TTC549 (cell line): ENCODE measurements around the gene OR51D1.

ENCODE experiments used
- FAIRE-seq: peaks from 2 replicates; lab custom pipeline; 2012; peaks lifted over from hg19 to GRCh38; lab: Jason Lieb, UNC

Gene OR51D1

DNA sequence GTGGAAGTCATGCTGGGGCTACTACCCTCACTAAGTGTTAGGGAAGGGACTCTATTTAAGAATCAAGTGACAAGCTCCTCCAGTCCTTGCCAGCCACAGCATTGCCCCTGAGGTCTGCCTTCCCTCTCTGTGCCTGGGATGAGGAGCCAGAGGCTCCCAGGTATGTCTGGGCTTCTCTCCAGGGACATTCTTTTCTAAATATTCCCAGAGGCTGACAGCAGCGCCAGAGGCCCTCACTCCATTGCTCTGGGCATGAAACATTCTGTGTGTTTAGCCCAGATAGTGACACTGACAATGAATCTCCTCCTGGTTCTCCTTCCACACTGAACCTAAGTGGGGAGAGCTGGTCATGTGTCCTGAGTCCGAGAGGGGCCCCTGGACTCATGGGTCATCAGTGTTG, 8.7 kb downstream of the OR51D1 start:
- FAIRE-seq, result no peak

- no peak for FAIRE-seq
Measured at GRCh38 chr11:4647766-4648165, 10.5 kb downstream of the OR51D1 start.

GRCh38 chr11:4654635-4655369, 17.5 kb downstream of the OR51D1 start:
- FAIRE-seq, result no peak

GRCh38 chr11:4658629-4659445, 21.6 kb downstream of the OR51D1 start:
- no peak for FAIRE-seq

DNA sequence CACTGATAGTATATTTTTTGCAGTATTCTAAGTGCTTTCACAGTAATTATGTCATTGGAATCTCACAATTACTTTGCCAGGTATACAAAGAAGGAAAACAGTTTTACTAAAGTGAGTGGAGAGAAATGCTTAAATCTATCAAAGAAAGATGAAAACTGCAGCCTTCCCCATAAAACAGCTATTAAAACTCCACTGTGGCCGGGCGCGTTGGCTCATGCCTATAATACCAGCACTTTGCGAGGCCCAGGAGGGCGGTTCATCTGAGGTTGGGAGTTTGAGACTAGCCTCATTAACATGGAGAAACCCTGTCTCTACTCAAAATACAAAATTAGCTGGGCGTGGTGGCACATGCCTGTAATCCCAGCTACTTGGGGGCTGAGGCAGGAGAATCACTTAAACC, 25.6 kb downstream of the OR51D1 start:
- FAIRE-seq, result no peak

- FAIRE-seq, result no peak
Measured at GRCh38 chr11:4664183-4664582, 26.9 kb downstream of the OR51D1 start.

- FAIRE-seq, result no peak
Measured at GRCh38 chr11:4664786-4665185, 27.5 kb downstream of the OR51D1 start.

GRCh38 chr11:4665424-4665823, 28.1 kb downstream of the OR51D1 start:
- FAIRE-seq, result no peak

DNA sequence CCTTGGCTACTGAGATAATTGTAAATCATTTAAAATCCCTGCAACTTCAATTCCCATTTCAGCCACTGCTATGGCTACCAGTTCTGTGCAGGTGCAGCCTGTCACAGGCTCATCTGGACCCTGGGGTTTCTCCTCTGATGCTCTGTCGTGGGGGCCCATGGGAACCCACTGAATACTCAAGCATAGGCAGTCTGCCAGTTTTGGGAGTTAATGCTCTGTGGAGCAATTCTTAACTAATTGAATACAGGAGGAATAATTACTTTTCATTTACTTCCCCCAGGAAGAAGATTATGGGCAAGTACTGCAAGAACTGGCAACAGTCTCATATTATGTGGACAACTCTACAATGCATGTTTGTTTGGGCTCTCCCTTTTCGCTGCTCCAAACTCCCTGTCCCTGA, 34.5 kb downstream of the OR51D1 start:
- no peak for FAIRE-seq

- no peak for FAIRE-seq
Measured at GRCh38 chr11:4672470-4672869, 35.2 kb downstream of the OR51D1 start.

DNA sequence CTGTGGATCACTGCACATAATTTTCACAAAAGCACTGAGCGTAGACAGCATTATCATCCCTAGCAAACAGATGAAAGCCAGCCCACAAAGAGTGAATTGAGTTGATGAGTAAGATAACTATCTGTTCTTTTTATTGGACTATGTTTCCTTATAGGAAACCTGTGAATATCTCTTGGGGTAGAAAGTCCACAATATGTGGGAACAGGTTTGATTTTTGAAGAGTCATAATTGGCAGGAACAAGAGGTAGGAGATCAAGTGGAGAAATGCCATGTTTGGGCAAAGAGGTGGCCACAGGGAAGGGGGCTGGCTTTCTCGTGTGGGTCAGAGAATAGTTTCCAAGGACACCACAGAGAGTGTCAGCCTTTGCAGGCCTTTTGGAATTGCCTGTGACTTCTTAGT, 36.5 kb downstream of the OR51D1 start:
- FAIRE-seq, result no peak

DNA sequence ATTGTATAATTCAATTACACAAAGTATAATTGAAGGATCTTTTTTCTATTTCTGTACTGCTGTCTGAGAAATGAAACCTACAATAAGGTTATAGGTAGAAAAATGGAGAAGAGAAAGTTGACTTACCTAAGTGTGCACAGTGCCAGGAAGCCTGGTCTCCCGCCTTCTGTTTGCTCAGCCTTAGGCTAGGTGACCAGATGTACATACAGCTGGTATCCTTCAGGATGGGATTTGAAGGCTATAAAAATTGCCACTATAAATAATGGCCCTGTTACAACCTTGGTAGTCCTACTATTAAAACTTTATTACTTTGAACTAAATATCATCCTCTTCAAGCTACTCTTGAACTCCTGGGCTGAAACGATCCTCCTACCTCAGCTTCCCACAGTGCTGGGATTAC, 40.7 kb downstream of the OR51D1 start:
- FAIRE-seq, result no peak

GRCh38 chr11:4680341-4680740, 43.1 kb downstream of the OR51D1 start:
- no peak for FAIRE-seq

DNA sequence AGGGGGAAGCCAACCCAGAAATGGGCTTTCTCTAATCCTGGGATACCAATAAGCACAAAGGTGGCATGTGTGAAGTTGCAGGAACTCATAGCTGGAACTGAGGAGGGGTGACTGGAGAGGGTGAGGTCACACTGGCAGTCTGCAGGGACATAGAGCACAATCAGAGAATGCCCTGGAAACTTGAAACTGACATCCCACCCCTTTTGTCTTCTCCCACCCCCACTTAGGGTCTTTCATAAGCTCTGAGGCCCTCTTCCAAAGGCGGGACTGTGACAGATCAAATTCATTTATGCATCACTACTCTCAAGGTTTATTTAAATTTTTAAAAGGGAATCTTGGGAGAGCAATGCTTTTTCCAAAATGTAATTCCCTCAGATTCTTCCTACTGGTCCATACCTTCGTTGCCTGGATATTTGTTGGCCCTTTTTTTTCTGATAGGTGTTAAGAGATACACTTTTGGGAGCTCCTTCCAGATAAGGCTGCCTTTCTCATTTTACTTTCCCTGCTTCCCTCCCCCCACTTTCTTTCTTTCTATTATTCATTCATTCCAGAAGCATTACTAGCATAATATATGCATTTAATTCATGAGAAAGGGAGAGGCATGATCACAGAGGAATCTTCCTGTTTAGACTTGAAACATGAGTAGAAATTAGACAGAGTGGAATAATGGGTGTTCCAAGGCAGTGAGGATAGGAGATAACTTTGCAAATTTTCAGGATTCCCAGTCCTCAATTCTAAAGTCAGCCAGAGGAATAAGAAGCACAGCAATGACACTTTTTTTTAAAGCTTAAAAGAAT, 45.5 kb downstream of the OR51D1 start:
- FAIRE-seq, result no peak

GRCh38 chr11:4684631-4685285, 47.5 kb downstream of the OR51D1 start:
- no peak for FAIRE-seq
